HG03060 (cell line): ENCODE measurements around the gene FGF18.
"Not testable (repeated sequence)": the region's sequence is repeated elsewhere in the genome, so short reads cannot be mapped to it uniquely, and the experiment has no call there.

Experiments
- ATAC-seq: cut with Tn5 transposase; IDR thresholded peaks from one replicate; pipeline ENCODE4 v1.9.1; 2021; ENCODE audit warnings: low read depth, moderate number of reproducible peaks; ENCODE audit not compliant: unreplicated experiment

FGF18 gene

GRCh38 chr5:171398660-171399059 lies 20.8 kb upstream of the FGF18 start:
- not testable (repeated sequence) for ATAC-seq

GRCh38 chr5:171400169-171400568 lies 19.3 kb upstream of the FGF18 start:
- no peak for ATAC-seq

- no peak for ATAC-seq
These were observed 18.1 kb upstream of the FGF18 start for GRCh38 chr5:171401167-171401947.

GRCh38 chr5:171402751-171403150 lies 16.7 kb upstream of the FGF18 start:
- not testable (repeated sequence) for ATAC-seq

GRCh38 chr5:171405615-171406014 lies 13.8 kb upstream of the FGF18 start:
- ATAC-seq = no peak

- ATAC-seq = no peak
These were observed 12.2 kb upstream of the FGF18 start for GRCh38 chr5:171407234-171407633.

- no peak for ATAC-seq
These were observed 10.0 kb upstream of the FGF18 start for GRCh38 chr5:171409164-171410136.

GRCh38 chr5:171410181-171410580 lies 9.3 kb upstream of the FGF18 start:
- no peak for ATAC-seq

- ATAC-seq = no peak
These were observed 7.3 kb upstream of the FGF18 start for GRCh38 chr5:171412186-171412585.

- ATAC-seq = no peak
These were observed 6.1 kb upstream of the FGF18 start for GRCh38 chr5:171413153-171413910.

GRCh38 chr5:171413993-171414392 lies 5.5 kb upstream of the FGF18 start:
- not testable (repeated sequence) for ATAC-seq

- no peak for ATAC-seq
These were observed 4.2 kb upstream of the FGF18 start for GRCh38 chr5:171415115-171415730.

- ATAC-seq = no peak
These were observed 3.0 kb upstream of the FGF18 start for GRCh38 chr5:171416160-171417049.

GRCh38 chr5:171418316-171418981 lies 998 bp upstream of the FGF18 start:
- ATAC-seq = no peak

- ATAC-seq = no peak
These were observed 412 bp downstream of the FGF18 start for GRCh38 chr5:171419688-171420430.

GRCh38 chr5:171420431-171421241 lies 1.2 kb downstream of the FGF18 start:
- ATAC-seq = no peak
